GM19463 (cell line): Measurements from ENCODE around the gene PACC1.
"Not testable (repeated sequence)": the region's sequence is repeated elsewhere in the genome, so short reads cannot be mapped to it uniquely, and the experiment has no call there.

Experiments used
- ATAC-seq: cut with Tn5 transposase; IDR thresholded peaks from one replicate; pipeline ENCODE4 v1.9.1; 2021; ENCODE audit warnings: mild to moderate bottlenecking, moderate library complexity; ENCODE audit not compliant: unreplicated experiment

PACC1 gene

GRCh38 chr1:212341090-212341489, 73.6 kb downstream of the PACC1 start:
- no peak for ATAC-seq

DNA sequence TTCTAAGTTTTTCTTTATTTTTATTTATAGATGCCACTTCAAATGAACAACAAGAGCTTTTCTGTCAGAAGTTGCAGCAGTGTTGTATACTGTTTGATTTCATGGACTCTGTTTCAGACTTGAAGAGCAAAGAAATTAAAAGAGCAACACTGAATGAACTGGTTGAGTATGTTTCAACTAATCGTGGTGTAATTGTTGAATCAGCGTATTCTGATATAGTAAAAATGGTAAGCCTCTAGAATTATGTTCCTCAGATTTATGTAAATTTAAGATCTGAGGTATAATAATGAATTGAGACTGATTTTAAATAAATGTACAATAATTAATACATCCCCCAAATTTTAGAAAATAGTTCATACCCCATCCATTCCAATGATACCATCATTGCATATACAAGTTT, 85.6 kb downstream of the PACC1 start:
- ATAC-seq = no peak

- ATAC-seq = no peak
Measured at GRCh38 chr1:212328248-212328647, 86.4 kb downstream of the PACC1 start.

DNA sequence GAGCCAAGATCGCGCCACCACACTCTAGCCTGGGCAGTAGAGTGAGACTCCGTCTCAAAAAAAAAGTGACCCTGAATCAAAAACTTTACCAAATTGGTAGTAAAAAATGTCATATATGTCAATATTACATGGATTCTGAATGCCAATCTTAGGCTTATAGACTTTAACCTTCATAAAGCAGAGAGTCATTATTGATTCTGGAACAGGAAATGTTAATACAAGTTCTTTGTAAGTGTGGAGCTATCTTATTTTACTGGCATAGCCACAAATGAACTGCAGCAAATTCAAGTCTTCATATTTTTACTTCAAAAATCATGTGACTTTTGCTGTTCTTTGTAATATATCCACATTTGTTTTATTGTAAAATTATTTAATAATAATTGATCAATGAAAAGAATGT, 88.1 kb downstream of the PACC1 start:
- ATAC-seq = no peak

DNA sequence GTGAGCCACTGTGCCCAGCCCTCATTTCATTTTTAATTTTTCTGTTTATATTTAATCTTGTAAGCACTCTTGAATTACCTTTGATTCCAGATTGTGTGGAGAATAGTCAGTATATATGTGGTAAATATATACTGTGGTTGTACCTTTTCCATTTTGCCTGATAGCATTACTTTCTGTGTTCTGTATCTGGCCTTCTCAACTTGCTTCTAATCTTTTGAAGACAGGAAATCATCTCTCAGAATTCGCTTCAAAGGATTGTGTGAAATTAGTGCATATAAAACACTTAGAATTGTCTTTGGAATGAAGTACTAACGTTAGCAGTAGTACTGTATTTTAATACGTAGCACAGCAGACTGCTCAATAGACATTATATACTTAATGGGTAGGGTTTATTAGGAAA, 91.6 kb downstream of the PACC1 start:
- ATAC-seq = no peak

GRCh38 chr1:212321031-212321430, 93.7 kb downstream of the PACC1 start:
- not testable (repeated sequence) for ATAC-seq

GRCh38 chr1:212317916-212318315, 96.8 kb downstream of the PACC1 start:
- ATAC-seq = no peak

DNA sequence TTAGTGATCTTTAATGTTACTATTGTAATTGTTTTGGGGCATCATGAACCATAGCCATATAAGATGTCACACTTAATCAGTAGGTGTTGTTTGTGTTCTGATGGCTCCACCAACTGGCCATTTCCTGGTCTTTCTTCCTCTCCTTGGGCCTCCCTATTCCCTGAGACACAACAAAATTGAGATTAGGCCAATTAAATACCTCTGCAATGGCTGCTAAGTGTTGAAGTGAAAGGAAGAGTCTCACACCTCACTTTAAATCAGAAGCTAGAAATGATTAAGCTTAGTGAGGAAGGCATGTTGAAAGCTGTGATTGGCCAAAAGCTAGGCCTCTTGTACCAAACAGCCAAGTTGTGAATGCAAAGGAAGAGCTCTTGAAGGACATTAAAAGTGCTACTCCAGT, 98.8 kb downstream of the PACC1 start:
- ATAC-seq = no peak

- no peak for ATAC-seq
Measured at GRCh38 chr1:212315184-212315583, 99.5 kb downstream of the PACC1 start.
